Mesendoderm (in vitro differentiated cells): Measurements from ENCODE around the gene CCDC88A.
"Not testable (repeated sequence)": the region's sequence is repeated elsewhere in the genome, so short reads cannot be mapped to it uniquely, and the experiment has no call there.

Experiments
- DNase-seq: peaks from one replicate; pipeline ENCODE4 v3.0.0; 2013
- H2AK5ac ChIP-seq: 2 replicates; pipeline ENCODE4 v1.6.1; 2013; ENCODE audit warnings: low read length, inconsistent platforms
- H2BK120ac ChIP-seq: 2 replicates; pipeline ENCODE4 v1.6.1; 2013; ENCODE audit warnings: low read depth, mild to moderate bottlenecking, low read length, moderate library complexity, mixed read lengths
- H2BK15ac ChIP-seq: replicated peaks from 2 replicates; pipeline ENCODE4 v1.6.1; 2013; ENCODE audit warnings: low read depth, mild to moderate bottlenecking, moderate library complexity
- H2BK5ac ChIP-seq: 2 replicates; pipeline ENCODE4 v1.6.1; 2013; ENCODE audit warnings: low read length, inconsistent platforms
- H3K18ac ChIP-seq: 2 replicates; pipeline ENCODE4 v1.6.1; 2013; ENCODE audit warnings: mild to moderate bottlenecking, low read length, mixed read lengths
- H3K23ac ChIP-seq: one replicate; pipeline ENCODE4 v1.6.1; 2013; ENCODE audit warnings: low read length
- H3K27ac ChIP-seq: 2 replicates; pipeline ENCODE4 v1.5.1; 2013; ENCODE audit warnings: low read depth, mild to moderate bottlenecking, inconsistent platforms, low read length, moderate library complexity
- H3K27me3 ChIP-seq: 2 replicates; pipeline ENCODE4 v1.6.1; 2013; ENCODE audit warnings: low read length, control low read depth, mild to moderate bottlenecking, inconsistent platforms; ENCODE audit not compliant: insufficient read depth, poor library complexity
- H3K36me3 ChIP-seq: 2 replicates; pipeline ENCODE4 v1.6.1; 2013; ENCODE audit warnings: low read length, inconsistent platforms; ENCODE audit not compliant: control insufficient read depth, insufficient read depth
- H3K4ac ChIP-seq: one replicate; pipeline ENCODE4 v1.6.1; 2013; ENCODE audit warnings: low read depth, mild to moderate bottlenecking, low read length, moderate library complexity
- H3K4me1 ChIP-seq: 2 replicates; pipeline ENCODE4 v1.6.1; 2013; ENCODE audit warnings: low read depth, low read length, inconsistent platforms; ENCODE audit not compliant: control insufficient read depth
- H3K4me2 ChIP-seq: 2 replicates; pipeline ENCODE4 v1.6.1; 2013; ENCODE audit warnings: low read length
- H3K4me3 ChIP-seq: 2 replicates; pipeline ENCODE4 v1.5.1; 2013; ENCODE audit warnings: mild to moderate bottlenecking, low read length
- H3K56ac ChIP-seq: one replicate; pipeline ENCODE4 v1.6.1; 2013; ENCODE audit warnings: low read length
- H3K79me1 ChIP-seq: 2 replicates; pipeline ENCODE4 v1.6.1; 2013; ENCODE audit warnings: low read length, inconsistent platforms
- H3K79me2 ChIP-seq: 2 replicates; pipeline ENCODE4 v1.6.1; 2013; ENCODE audit warnings: mild to moderate bottlenecking, low read length; ENCODE audit not compliant: control insufficient read depth, insufficient read depth
- H3K9ac ChIP-seq: 2 replicates; pipeline ENCODE4 v1.6.1; 2013; ENCODE audit warnings: low read length, inconsistent platforms
- H4K5ac ChIP-seq: one replicate; pipeline ENCODE4 v1.6.1; 2013; ENCODE audit warnings: low read length
- H4K8ac ChIP-seq: one replicate; pipeline ENCODE4 v1.6.1; 2013; ENCODE audit warnings: low read depth, mild to moderate bottlenecking, control low read depth, low read length, moderate library complexity
- WGBS: extraction: QIAGEN DNeasy Blood & Tissue Kit; methylation state at CpG from one replicate; pipeline ENCODE4 v1.1.7; 2013; ENCODE audit warnings: low lambda C conversion rate, missing lambda C conversion rate; ENCODE audit not compliant: insufficient coverage; ENCODE audit errors: extremely low coverage; 5-methylcytosine and 5-hydroxymethylcytosine counted together

The CCDC88A gene

DNA sequence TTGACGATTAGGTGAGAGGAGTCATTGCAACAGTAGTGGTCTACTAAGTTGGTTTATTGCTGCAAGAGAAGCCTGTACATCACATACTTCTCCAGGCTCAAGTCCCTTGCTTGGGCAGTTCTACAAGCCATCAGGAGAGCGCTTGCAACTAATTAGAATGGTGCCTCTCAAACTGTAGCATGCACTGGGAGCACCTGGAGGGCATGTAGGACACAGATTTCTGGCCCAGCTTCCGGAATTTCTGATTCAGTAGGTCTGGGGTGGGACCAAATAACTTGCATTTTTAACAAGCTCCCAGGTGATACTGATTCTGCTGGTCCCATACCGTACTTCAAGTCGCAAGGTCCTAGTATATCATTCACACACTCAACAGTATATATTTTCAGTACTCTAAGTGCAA is 34.5 kb upstream of the CCDC88A start:
- Histone ChIP-seq H3K4me3 (no peak overlapping the region), H4K8ac (no peak overlapping the region), H2BK120ac (no peak overlapping the region), H3K4me2 (no peak overlapping the region), H3K18ac (no peak overlapping the region), H3K36me3 (no peaks in the 10 kb centered on the region), H2AK5ac (no peak overlapping the region), H3K4ac (no peak overlapping the region), H2BK15ac (no peak overlapping the region), H3K79me1 (no peaks in the 10 kb centered on the region), H3K23ac (no peak overlapping the region), H3K79me2 (no peaks in the 10 kb centered on the region), H3K4me1 (no peaks in the 10 kb centered on the region), H3K56ac (no peak overlapping the region), H4K5ac (no peak overlapping the region), H2BK5ac (no peak overlapping the region), H3K27me3 (peaks cover 2% of the 10 kb centered on the region), H3K9ac (no peak overlapping the region), H3K27ac (no peak overlapping the region)
- no CpG with 5 or more reads among the region's 5 CpGs for WGBS
- DNase-seq: no peak

DNA sequence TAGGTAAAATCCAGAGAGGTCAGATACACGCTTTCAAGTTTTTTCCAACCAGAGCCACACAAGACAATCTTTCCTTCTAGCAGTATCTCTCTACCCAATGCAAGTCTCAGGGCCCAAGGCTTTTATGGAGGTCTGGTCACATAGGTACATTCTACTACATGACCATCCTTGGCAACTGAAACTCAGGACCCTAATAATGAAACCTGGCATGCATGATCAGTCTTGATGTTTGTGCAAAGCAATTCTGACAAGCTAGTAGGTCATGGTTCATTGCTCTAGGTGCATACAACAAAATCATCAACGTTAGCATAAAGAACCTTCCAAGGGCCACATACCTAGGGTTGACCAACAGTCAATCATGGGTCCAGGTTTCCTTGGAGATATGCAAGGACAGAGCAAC is 33.2 kb upstream of the CCDC88A start:
- Histone ChIP-seq H3K9ac (no peak overlapping the region), H2BK120ac (no peak overlapping the region), H3K18ac (no peak overlapping the region), H3K79me1 (no peaks in the 10 kb centered on the region), H3K4me3 (no peak overlapping the region), H2AK5ac (no peak overlapping the region), H3K4me2 (no peak overlapping the region), H3K79me2 (no peaks in the 10 kb centered on the region), H3K56ac (no peak overlapping the region), H3K4ac (no peak overlapping the region), H3K23ac (no peak overlapping the region), H4K8ac (no peak overlapping the region), H3K36me3 (no peaks in the 10 kb centered on the region), H3K4me1 (no peaks in the 10 kb centered on the region), H2BK15ac (no peak overlapping the region), H3K27ac (no peak overlapping the region), H3K27me3 (peaks cover 2% of the 10 kb centered on the region), H2BK5ac (no peak overlapping the region), H4K5ac (no peak overlapping the region)
- DNase-seq: no peak
- WGBS: no CpG with 5 or more reads among the region's 2 CpGs

- Histone ChIP-seq H2BK5ac (no peak overlapping the region), H4K5ac (no peak overlapping the region), H2BK120ac (no peak overlapping the region), H3K27ac (no peak overlapping the region), H3K36me3 (no peaks in the 10 kb centered on the region), H3K18ac (no peak overlapping the region), H3K27me3 (peaks cover 2% of the 10 kb centered on the region), H3K4me1 (no peaks in the 10 kb centered on the region), H3K4ac (no peak overlapping the region), H3K56ac (no peak overlapping the region), H4K8ac (no peak overlapping the region), H2BK15ac (no peak overlapping the region), H2AK5ac (no peak overlapping the region), H3K79me2 (no peaks in the 10 kb centered on the region), H3K4me2 (no peak overlapping the region), H3K9ac (no peak overlapping the region), H3K23ac (no peak overlapping the region), H3K4me3 (no peak overlapping the region), H3K79me1 (no peaks in the 10 kb centered on the region)
- DNase-seq: no peak
- WGBS: no CpG with 5 or more reads among the region's 2 CpGs
These were observed 32.0 kb upstream of the CCDC88A start for GRCh38 chr2:55451699-55452098.

- H3K4ac ChIP-seq, H4K8ac ChIP-seq, H2BK15ac ChIP-seq, H2AK5ac ChIP-seq, H3K18ac ChIP-seq, H3K56ac ChIP-seq, H3K79me1 ChIP-seq, H3K4me1 ChIP-seq, H3K4me3 ChIP-seq, H3K27ac ChIP-seq, H2BK120ac ChIP-seq, H3K23ac ChIP-seq, H3K36me3 ChIP-seq, H3K79me2 ChIP-seq, H3K4me2 ChIP-seq, H3K9ac ChIP-seq, H4K5ac ChIP-seq, H3K27me3 ChIP-seq, DNase-seq, H2BK5ac ChIP-seq: not testable (repeated sequence)
- WGBS: no CpG with 5 or more reads among the region's 3 CpGs
These were observed 30.4 kb upstream of the CCDC88A start for GRCh38 chr2:55450014-55450413.

GRCh38 chr2:55442045-55442760 is 22.5 kb upstream of the CCDC88A start:
- not testable (repeated sequence) for H3K4me1 ChIP-seq, H3K79me1 ChIP-seq, H3K56ac ChIP-seq, H3K9ac ChIP-seq, H3K4me2 ChIP-seq, H2BK120ac ChIP-seq, H3K27ac ChIP-seq, H3K23ac ChIP-seq, H3K4ac ChIP-seq, H2BK5ac ChIP-seq, H3K4me3 ChIP-seq, H3K27me3 ChIP-seq, H4K8ac ChIP-seq, H2BK15ac ChIP-seq, H4K5ac ChIP-seq, H3K36me3 ChIP-seq, H3K18ac ChIP-seq, H2AK5ac ChIP-seq, H3K79me2 ChIP-seq, DNase-seq
- no CpG with 5 or more reads among the region's 29 CpGs for WGBS

GRCh38 chr2:55441280-55441892 is 21.7 kb upstream of the CCDC88A start:
- no peak overlapping the region for H3K27ac ChIP-seq
- H2BK120ac ChIP-seq: no peak overlapping the region
- no peak overlapping the region for H3K56ac ChIP-seq
- no peak overlapping the region for H3K9ac ChIP-seq
- H2BK5ac ChIP-seq: no peak overlapping the region
- no peaks in the 10 kb centered on the region for H3K79me2 ChIP-seq
- H3K18ac ChIP-seq: no peak overlapping the region
- no peaks in the 10 kb centered on the region for H3K27me3 ChIP-seq
- WGBS: no CpG with 5 or more reads among the region's 4 CpGs
- no peak for DNase-seq
- H2AK5ac ChIP-seq: no peak overlapping the region
- no peak overlapping the region for H2BK15ac ChIP-seq
- H4K5ac ChIP-seq: no peak overlapping the region
- H4K8ac ChIP-seq: no peak overlapping the region
- no peaks in the 10 kb centered on the region for H3K4me1 ChIP-seq
- H3K36me3 ChIP-seq: no peaks in the 10 kb centered on the region
- H3K4ac ChIP-seq: no peak overlapping the region
- H3K4me3 ChIP-seq: no peak overlapping the region
- H3K4me2 ChIP-seq: no peak overlapping the region
- no peak overlapping the region for H3K23ac ChIP-seq
- H3K79me1 ChIP-seq: no peaks in the 10 kb centered on the region
